SK-N-SH (cell line): ENCODE data around the gene PCBP3. TPM values are rescaled to one million over a fixed set of nuclear protein-coding genes. Genes with fewer than 3 reads are reported as not detected.
A peak's percentile ranks its signal among the peaks of the same experiment; 100 is the strongest.

Experiments used
- CTCF ChIA-PET: fragments of 300-600, 350-600 bp; formaldehyde crosslinking; extraction: SDS; loops from one replicate; lab custom pipeline; 2021; lab: Yijun Ruan, JAX
- POLR2A ChIA-PET: fragments of 350-600 bp; sonication (Branson Sonifier 250); formaldehyde crosslinking; extraction: SDS; loops from one replicate; lab custom pipeline; 2020; ENCODE audit warnings: antibody characterized with exemption, inconsistent platforms; lab: Yijun Ruan, JAX
- DNase-seq: peaks from one replicate; pipeline ENCODE4 v3.0.0; 2012
- H2AFZ ChIP-seq: fragments of 200-600 bp; sonication (generic); 2 replicates; pipeline ENCODE4 v1.8.1; 2016; ENCODE audit warnings: antibody characterized with exemption, mild to moderate bottlenecking, low read depth
- H3F3A ChIP-seq: fragments of 200-600 bp; sonication (generic); replicated peaks from 2 replicates; pipeline ENCODE3; 2016; ENCODE audit warnings: antibody characterized with exemption, mild to moderate bottlenecking; ENCODE audit not compliant: insufficient read depth
- H3K27ac ChIP-seq, 2 experiments: fragments of 200-500 bp in 1 of 2; fragments of 200-600 bp in 1 of 2; sonication (Bioruptor generic) in 1 of 2; sonication (generic), shearing (Covaris generic) in 1 of 2; 2 replicates each; pipeline versions ENCODE4 v1.5.1 to v1.6.1; 2014 to 2016; ENCODE audit warnings: low read depth in 2 of 2, inconsistent platforms in 1 of 2, low read length in 1 of 2, mild to moderate bottlenecking in 1 of 2, mixed read lengths in 1 of 2
- H3K27me3 ChIP-seq: fragments of 200-600 bp; sonication (generic), shearing (Covaris generic); 2 replicates; pipeline ENCODE4 v1.6.1; 2016; ENCODE audit warnings: mixed run types; ENCODE audit not compliant: insufficient read depth
- H3K36me3 ChIP-seq, 2 experiments: fragments of 200-500 bp in 1 of 2; fragments of 200-600 bp in 1 of 2; sonication (Bioruptor generic) in 1 of 2; sonication (generic) in 1 of 2; replicated peaks in 1 of 2; 2 replicates each; pipeline versions ENCODE3 to v1.5.1; 2014 to 2016; ENCODE audit warnings: low read length in 1 of 2, mild to moderate bottlenecking in 1 of 2; ENCODE audit not compliant: insufficient read depth in 2 of 2, control insufficient read depth in 1 of 2
- H3K4me1 ChIP-seq, 2 experiments: fragments of 200-500 bp in 1 of 2; fragments of 200-600 bp in 1 of 2; sonication (Bioruptor generic) in 1 of 2; sonication (generic), shearing (Covaris generic) in 1 of 2; 2 replicates each; pipeline versions ENCODE4 v1.5.1 to v1.6.1; 2014 to 2016; ENCODE audit warnings: low read depth in 1 of 2, low read length in 1 of 2, mixed run types in 1 of 2; ENCODE audit not compliant: insufficient read depth in 2 of 2, control insufficient read depth in 1 of 2
- H3K4me2 ChIP-seq: fragments of 200-600 bp; sonication (generic), shearing (Covaris generic); 2 replicates; pipeline ENCODE4 v1.6.1; 2017; ENCODE audit warnings: mixed run types
- H3K4me3 ChIP-seq, 2 experiments: fragments of 200-500 bp in 1 of 2; fragments of 200-600 bp in 1 of 2; sonication (Bioruptor generic) in 1 of 2; sonication (generic), shearing (Covaris generic) in 1 of 2; 2 replicates each; pipeline versions ENCODE4 v1.5.1 to v1.8.1; 2014 to 2016; ENCODE audit warnings: low read depth in 2 of 2, inconsistent platforms in 1 of 2, low read length in 1 of 2, mild to moderate bottlenecking in 1 of 2, mixed read lengths in 1 of 2, moderate library complexity in 1 of 2
- H3K79me2 ChIP-seq: fragments of 200-600 bp; sonication (generic); 2 replicates; pipeline ENCODE4 v1.8.1; 2017; ENCODE audit warnings: mild to moderate bottlenecking; ENCODE audit not compliant: insufficient read depth
- H3K9ac ChIP-seq: fragments of 200-600 bp; sonication (generic); 2 replicates; pipeline ENCODE4 v1.6.1; 2017; ENCODE audit warnings: mixed run types
- H3K9me2 ChIP-seq: fragments of 200-600 bp; sonication (generic); 2 replicates; pipeline ENCODE4 v1.6.1; 2017; ENCODE audit warnings: mixed run types
- H3K9me3 ChIP-seq: fragments of 200-600 bp; sonication (generic); 2 replicates; pipeline ENCODE4 v1.6.1; 2017; ENCODE audit warnings: mixed run types, mild to moderate bottlenecking, moderate library complexity
- H4K20me1 ChIP-seq: fragments of 200-600 bp; sonication (generic); 2 replicates; pipeline ENCODE4 v1.6.1; 2017; ENCODE audit warnings: mild to moderate bottlenecking, mixed run types; ENCODE audit not compliant: insufficient read depth
- ELF1 ChIP-seq: IDR thresholded peaks from 2 replicates; pipeline ENCODE4 v1.4.0; 2012
- MAX ChIP-seq: IDR thresholded peaks from 2 replicates; pipeline ENCODE4 v1.4.0; 2012; ENCODE audit warnings: low read depth
- NRF1 ChIP-seq: IDR thresholded peaks from 2 replicates; pipeline ENCODE4 v1.6.1; 2012; ENCODE audit warnings: low read depth, mild to moderate bottlenecking, low read length
- PBX3 ChIP-seq: IDR thresholded peaks from 2 replicates; pipeline ENCODE4; 2012
- RAD21 ChIP-seq: IDR thresholded peaks from 2 replicates; pipeline ENCODE4 v1.6.1; 2012; ENCODE audit warnings: mild to moderate bottlenecking, low read length
- SIN3A ChIP-seq: IDR thresholded peaks from 2 replicates; pipeline ENCODE4 v1.6.1; 2012; ENCODE audit warnings: low read depth, mild to moderate bottlenecking, low read length, moderate library complexity, borderline replicate concordance
- USF1 ChIP-seq: IDR thresholded peaks from 2 replicates; pipeline ENCODE4 v1.4.0; 2012; ENCODE audit warnings: low read depth, borderline replicate concordance
- USF2 ChIP-seq: fragments of 150-350 bp; IDR thresholded peaks from 2 replicates; pipeline ENCODE4 v1.6.1; 2017; ENCODE audit warnings: antibody characterized with exemption, low read length, low read depth, borderline replicate concordance
- ZBTB33 ChIP-seq: IDR thresholded peaks from 2 replicates; pipeline ENCODE4 v1.4.0; 2012; ENCODE audit warnings: low read depth, borderline replicate concordance
- WGBS: methylation state at CpG from one replicate; pipeline ENCODE4 v1.1.6; 2017; ENCODE audit warnings: low lambda C conversion rate; 5-methylcytosine and 5-hydroxymethylcytosine counted together
- polyA plus RNA-seq, 3 experiments: library from polyadenylated mRNA; depleted of rRNA; stranded (reverse); fragments of >200 nt; gene quantifications; 2 replicates each; pipeline ENCODE4 v1.2.3, GENCODE V29; 2012

Gene PCBP3
- polyA plus RNA-seq, 1 of the 3 experiments (the other 2 are of a cell fraction): 9.5 TPM

GRCh38 chr21:45954261-45954660 is 310.7 kb downstream of the PCBP3 start:
- peak; percentile 31 for DNase-seq
- TF ChIP-seq RAD21 (peak; percentile 29; the same call in 1 of the 2 replicates), MAX (no peak), USF2 (no peak)
- H3K4me3 ChIP-seq: no peak overlapping the region
- H3K36me3 ChIP-seq: no peaks in the 10 kb centered on the region
- no peak overlapping the region for H3K9ac ChIP-seq
- H3K9me3 ChIP-seq: no peaks in the 10 kb centered on the region
- H3K9me2 ChIP-seq: no peaks in the 10 kb centered on the region
- 69% methylated on average over 12 of the region's 12 CpGs for WGBS
- no peaks in the 10 kb centered on the region for H3F3A ChIP-seq
- ChIA-PET POLR2A (no interaction called here), CTCF (interaction anchor here (0.7 to 1.2 kb wide), 4 partner anchors 17 to 79 kb away, joined by 3 read pairs; no protein-coding TSS in a partner anchor)
- no peaks in the 10 kb centered on the region for H4K20me1 ChIP-seq
- H3K4me2 ChIP-seq: no peak overlapping the region
- H3K27ac ChIP-seq: peak overlapping the region in 1 of 2 experiments; percentile 39; a peak in 1 of 4 replicates
- H3K4me1 ChIP-seq: peaks cover 0 to 15% of the 10 kb centered on the region in 2 experiments; a peak in 1 of 4 replicates
- no peaks in the 10 kb centered on the region for H3K79me2 ChIP-seq
- no peak overlapping the region for H2AFZ ChIP-seq
- H3K27me3 ChIP-seq: no peaks in the 10 kb centered on the region

- H3F3A ChIP-seq: no peaks in the 10 kb centered on the region
- no peak overlapping the region for H3K4me2 ChIP-seq
- no peak overlapping the region for H3K4me3 ChIP-seq
- H2AFZ ChIP-seq: no peak overlapping the region
- ChIA-PET CTCF (interaction anchor here (0.7 kb wide), 1 partner anchor 17 kb away, joined by 3 read pairs; no protein-coding TSS in a partner anchor), POLR2A (no interaction called here)
- peaks cover 0 to 15% of the 10 kb centered on the region in 2 experiments; a peak in 1 of 4 replicates for H3K4me1 ChIP-seq
- H3K9me2 ChIP-seq: no peaks in the 10 kb centered on the region
- no peaks in the 10 kb centered on the region for H3K79me2 ChIP-seq
- H3K27me3 ChIP-seq: no peaks in the 10 kb centered on the region
- no peaks in the 10 kb centered on the region for H4K20me1 ChIP-seq
- 95% methylated on average over 6 of the region's 6 CpGs for WGBS
- no peaks in the 10 kb centered on the region for H3K9me3 ChIP-seq
- H3K36me3 ChIP-seq: no peaks in the 10 kb centered on the region
- TF ChIP-seq NRF1 (no peak), ZBTB33 (no peak), ELF1 (no peak), PBX3 (no peak), SIN3A (no peak), USF1 (no peak)
- no peak overlapping the region for H3K9ac ChIP-seq
- no peak overlapping the region for H3K27ac ChIP-seq
- no peak for DNase-seq
Observed at GRCh38 chr21:45954921-45955320, 311.4 kb downstream of the PCBP3 start.
